HUDEP-2 (cell line): ENCODE measurements around the gene PLPPR1.
A peak's percentile ranks its signal among the peaks of the same experiment; 100 is the strongest.

Experiments
- DNase-seq, 76 experiments: peaks; one replicate each; lab custom pipeline; 2025; ENCODE audit not compliant: unreplicated experiment in 76 of 76; lab: John Stamatoyannopoulos, UW

PLPPR1 gene

GRCh38 chr9:101371813-101372212 is 343.3 kb downstream of the PLPPR1 start:
- DNase-seq, result no peak

GRCh38 chr9:101372327-101373118 is 344.0 kb downstream of the PLPPR1 start:
- peak in 23 of 76 experiments; percentile 3 to 73 (median 30) for DNase-seq
